Epidermal melanocyte (primary cell): ENCODE data around the gene POU6F1.
"Not testable (repeated sequence)": the region's sequence is repeated elsewhere in the genome, so short reads cannot be mapped to it uniquely, and the experiment has no call there.

Experiments used
- DNase-seq: peaks from one replicate; pipeline ENCODE4 v3.0.0; 2011; ENCODE audit warnings: low spot score; ENCODE audit not compliant: insufficient read length

Gene POU6F1

GRCh38 chr12:51227962-51228361 is 10.1 kb upstream of the POU6F1 start:
- DNase-seq: no peak

GRCh38 chr12:51227112-51227511 is 9.2 kb upstream of the POU6F1 start:
- DNase-seq: not testable (repeated sequence)

GRCh38 chr12:51225771-51226170 is 7.9 kb upstream of the POU6F1 start:
- DNase-seq: no peak

GRCh38 chr12:51225234-51225633 is 7.4 kb upstream of the POU6F1 start:
- DNase-seq: no peak

GRCh38 chr12:51224625-51225024 is 6.8 kb upstream of the POU6F1 start:
- no peak for DNase-seq

- DNase-seq: no peak
Measured at GRCh38 chr12:51222461-51222860, 4.6 kb upstream of the POU6F1 start.

- not testable (repeated sequence) for DNase-seq
Measured at GRCh38 chr12:51219857-51220256, 2.0 kb upstream of the POU6F1 start.

GRCh38 chr12:51219322-51219721 is 1.5 kb upstream of the POU6F1 start:
- DNase-seq: no peak

- no peak for DNase-seq
Measured at GRCh38 chr12:51218607-51219161, 822 bp upstream of the POU6F1 start.

- DNase-seq: peak; percentile 46
Measured at GRCh38 chr12:51217133-51217967, 512 bp downstream of the POU6F1 start.

GRCh38 chr12:51216642-51217041 is 1.2 kb downstream of the POU6F1 start:
- DNase-seq: no peak

GRCh38 chr12:51214895-51215294 is 3.0 kb downstream of the POU6F1 start:
- no peak for DNase-seq

- peak; percentile 86 for DNase-seq
Measured at GRCh38 chr12:51210690-51211395, 7.0 kb downstream of the POU6F1 start.

GRCh38 chr12:51209259-51209658 is 8.6 kb downstream of the POU6F1 start:
- DNase-seq: no peak

- no peak for DNase-seq
Measured at GRCh38 chr12:51208016-51208660, 9.7 kb downstream of the POU6F1 start.

- no peak for DNase-seq
Measured at GRCh38 chr12:51205350-51205749, 12.5 kb downstream of the POU6F1 start.

- no peak for DNase-seq
Measured at GRCh38 chr12:51202718-51203117, 15.1 kb downstream of the POU6F1 start.

- DNase-seq: no peak
Measured at GRCh38 chr12:51200806-51201205, 17.1 kb downstream of the POU6F1 start.

GRCh38 chr12:51200156-51200555 is 17.7 kb downstream of the POU6F1 start:
- DNase-seq: no peak

- no peak for DNase-seq
Measured at GRCh38 chr12:51199366-51199945, 18.4 kb downstream of the POU6F1 start.

GRCh38 chr12:51198568-51199365 is 19.1 kb downstream of the POU6F1 start:
- no peak for DNase-seq
